Brain microvascular endothelial cell (primary cell): Measurements from ENCODE around the gene DOK4.

Source experiments
- DNase-seq: peaks from one replicate; pipeline ENCODE4 v3.0.0-alpha.2; 2020
- H3K27ac ChIP-seq: fragments of 250-450 bp; sonication (Bioruptor Pico); 2 replicates; pipeline ENCODE4 v1.5.1; 2020; ENCODE audit warnings: mild to moderate bottlenecking, moderate library complexity
- H3K27me3 ChIP-seq: fragments of 250-450 bp; sonication (Bioruptor Pico); replicated peaks from 2 replicates; pipeline ENCODE4 v1.5.1; 2020; ENCODE audit warnings: mild to moderate bottlenecking
- H3K36me3 ChIP-seq: fragments of 250-450 bp; sonication (Bioruptor Pico); replicated peaks from 2 replicates; pipeline ENCODE4 v1.5.1; 2020; ENCODE audit warnings: mild to moderate bottlenecking
- H3K4me3 ChIP-seq: 2 replicates; pipeline ENCODE4 v1.5.1; 2011; ENCODE audit warnings: low read depth, mild to moderate bottlenecking, control low read depth, low read length, moderate library complexity
- in situ Hi-C: cut with HindIII; loops from 2 replicates; pipeline ENCODE4 v1.10.0; 2017; ENCODE audit warnings: low sequenced_read_pairs, low pct_ligation_motif_present
- TF ChIP-seq, protein P1 (sequence below): IDR thresholded peaks from 2 replicates; pipeline ENCODE4 v1.5.1; 2011; ENCODE audit warnings: low read depth, mild to moderate bottlenecking, moderate library complexity, low read length, control low read depth, inconsistent platforms; ENCODE audit errors: missing control alignments

DOK4 gene

DNA sequence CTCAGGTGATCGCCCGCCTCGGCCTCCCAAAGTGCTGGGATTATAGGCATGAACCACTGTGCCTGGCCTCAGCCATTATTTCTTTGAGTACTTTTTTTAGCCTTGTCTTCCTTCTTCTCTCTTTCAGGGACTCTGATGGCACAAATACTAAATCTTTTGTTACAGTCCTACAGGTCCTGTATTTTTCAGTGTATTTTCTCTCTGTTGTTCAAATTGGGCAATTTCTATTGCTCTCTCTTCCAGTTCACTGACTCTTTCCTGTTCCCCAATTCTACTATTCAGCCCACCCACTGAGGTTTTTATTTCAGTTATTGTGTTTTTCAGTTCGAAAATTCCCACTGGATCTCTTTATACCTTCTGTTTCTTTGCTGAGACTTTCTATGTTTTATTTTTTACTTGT, 7.5 kb upstream of the DOK4 start:
- in situ Hi-C loops = no loop called here
- no peak overlapping the region for H3K27ac ChIP-seq
- no peak overlapping the region for H3K4me3 ChIP-seq
- H3K36me3 ChIP-seq = no peaks in the 10 kb centered on the region
- H3K27me3 ChIP-seq = no peaks in the 10 kb centered on the region
- TF ChIP-seq, protein P1, sequence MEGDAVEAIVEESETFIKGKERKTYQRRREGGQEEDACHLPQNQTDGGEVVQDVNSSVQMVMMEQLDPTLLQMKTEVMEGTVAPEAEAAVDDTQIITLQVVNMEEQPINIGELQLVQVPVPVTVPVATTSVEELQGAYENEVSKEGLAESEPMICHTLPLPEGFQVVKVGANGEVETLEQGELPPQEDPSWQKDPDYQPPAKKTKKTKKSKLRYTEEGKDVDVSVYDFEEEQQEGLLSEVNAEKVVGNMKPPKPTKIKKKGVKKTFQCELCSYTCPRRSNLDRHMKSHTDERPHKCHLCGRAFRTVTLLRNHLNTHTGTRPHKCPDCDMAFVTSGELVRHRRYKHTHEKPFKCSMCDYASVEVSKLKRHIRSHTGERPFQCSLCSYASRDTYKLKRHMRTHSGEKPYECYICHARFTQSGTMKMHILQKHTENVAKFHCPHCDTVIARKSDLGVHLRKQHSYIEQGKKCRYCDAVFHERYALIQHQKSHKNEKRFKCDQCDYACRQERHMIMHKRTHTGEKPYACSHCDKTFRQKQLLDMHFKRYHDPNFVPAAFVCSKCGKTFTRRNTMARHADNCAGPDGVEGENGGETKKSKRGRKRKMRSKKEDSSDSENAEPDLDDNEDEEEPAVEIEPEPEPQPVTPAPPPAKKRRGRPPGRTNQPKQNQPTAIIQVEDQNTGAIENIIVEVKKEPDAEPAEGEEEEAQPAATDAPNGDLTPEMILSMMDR = no peak
- no peak for DNase-seq

DNA sequence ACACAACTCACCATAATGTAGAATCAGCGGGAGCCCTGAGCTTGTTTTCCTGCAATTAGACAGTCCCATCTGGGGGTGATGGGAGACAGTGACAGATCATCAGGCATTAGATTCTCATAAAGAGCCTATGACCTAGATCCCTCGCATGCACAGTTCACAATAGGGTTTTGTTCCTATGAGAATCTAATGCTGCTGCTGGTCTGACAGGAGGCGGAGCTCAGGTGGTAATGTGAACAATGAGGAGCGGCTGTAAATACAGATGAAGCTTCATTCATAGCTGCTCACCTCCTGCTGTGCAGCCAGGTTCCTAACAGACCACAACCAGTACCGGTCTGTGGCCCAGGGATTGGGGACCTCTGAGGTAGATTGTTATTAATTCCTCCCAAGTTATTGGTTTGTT, 2.9 kb upstream of the DOK4 start:
- no peak overlapping the region for H3K4me3 ChIP-seq

DNA sequence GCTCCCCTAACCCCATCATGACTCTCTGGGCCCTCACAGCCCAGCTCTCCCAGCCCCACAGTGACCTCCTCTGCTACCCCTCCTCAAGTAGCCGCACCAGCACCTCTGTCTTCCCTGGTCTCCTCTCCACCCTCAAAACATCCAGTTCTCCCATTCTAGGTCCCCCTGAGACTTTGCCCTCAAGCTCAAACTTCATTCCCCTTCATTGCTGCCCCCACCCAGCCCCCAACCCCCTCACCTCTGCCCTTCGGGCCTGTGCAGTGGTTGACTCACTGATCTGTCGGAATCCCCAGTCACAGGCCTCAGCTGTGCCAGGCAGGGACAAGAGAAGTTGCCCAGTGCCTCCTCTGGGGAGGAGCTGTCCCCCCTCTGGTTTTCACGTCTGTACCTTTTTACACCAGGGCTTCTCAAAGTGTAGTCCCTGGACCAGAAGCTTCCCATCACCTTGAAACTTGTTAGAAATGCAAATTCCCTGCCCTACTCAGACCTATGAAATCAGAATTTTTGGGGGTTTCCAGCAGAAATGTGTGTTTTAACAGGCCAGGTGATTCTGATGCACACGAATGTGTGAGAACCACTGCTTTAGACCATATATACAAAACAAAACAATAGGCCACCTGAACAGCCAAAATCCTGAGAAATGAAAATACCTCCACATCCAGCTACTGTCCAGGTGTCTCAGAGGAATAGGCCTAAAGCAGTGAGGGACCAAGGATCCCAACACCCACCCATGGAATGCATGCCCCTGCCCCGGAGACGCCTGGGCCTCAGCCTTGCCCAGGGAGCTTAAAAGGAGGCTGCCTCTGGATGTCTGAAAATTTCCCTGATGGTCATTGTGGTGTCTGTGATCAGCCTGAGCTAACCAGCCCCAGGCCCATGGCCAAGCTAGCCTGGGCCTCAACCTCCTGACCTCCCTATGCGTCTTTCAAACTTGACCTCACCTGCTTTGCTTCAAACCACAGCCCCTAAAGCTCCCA, 853 bp upstream of the DOK4 start:
- H3K4me3 ChIP-seq = no peak overlapping the region
- no peak for DNase-seq
- no peaks in the 10 kb centered on the region for H3K27me3 ChIP-seq
- TF ChIP-seq, protein P1 = no peak
- no peak overlapping the region for H3K27ac ChIP-seq
- no peaks in the 10 kb centered on the region for H3K36me3 ChIP-seq
- in situ Hi-C loops = no loop called here

More for the DNA sequence above, 2.9 kb upstream of the DOK4 start:
- in situ Hi-C loops = no loop called here
- no peak for DNase-seq
- Histone ChIP-seq H3K27me3 (no peaks in the 10 kb centered on the region), H3K27ac (no peak overlapping the region), H3K36me3 (no peaks in the 10 kb centered on the region)
- TF ChIP-seq, protein P1 = no peak

DNA sequence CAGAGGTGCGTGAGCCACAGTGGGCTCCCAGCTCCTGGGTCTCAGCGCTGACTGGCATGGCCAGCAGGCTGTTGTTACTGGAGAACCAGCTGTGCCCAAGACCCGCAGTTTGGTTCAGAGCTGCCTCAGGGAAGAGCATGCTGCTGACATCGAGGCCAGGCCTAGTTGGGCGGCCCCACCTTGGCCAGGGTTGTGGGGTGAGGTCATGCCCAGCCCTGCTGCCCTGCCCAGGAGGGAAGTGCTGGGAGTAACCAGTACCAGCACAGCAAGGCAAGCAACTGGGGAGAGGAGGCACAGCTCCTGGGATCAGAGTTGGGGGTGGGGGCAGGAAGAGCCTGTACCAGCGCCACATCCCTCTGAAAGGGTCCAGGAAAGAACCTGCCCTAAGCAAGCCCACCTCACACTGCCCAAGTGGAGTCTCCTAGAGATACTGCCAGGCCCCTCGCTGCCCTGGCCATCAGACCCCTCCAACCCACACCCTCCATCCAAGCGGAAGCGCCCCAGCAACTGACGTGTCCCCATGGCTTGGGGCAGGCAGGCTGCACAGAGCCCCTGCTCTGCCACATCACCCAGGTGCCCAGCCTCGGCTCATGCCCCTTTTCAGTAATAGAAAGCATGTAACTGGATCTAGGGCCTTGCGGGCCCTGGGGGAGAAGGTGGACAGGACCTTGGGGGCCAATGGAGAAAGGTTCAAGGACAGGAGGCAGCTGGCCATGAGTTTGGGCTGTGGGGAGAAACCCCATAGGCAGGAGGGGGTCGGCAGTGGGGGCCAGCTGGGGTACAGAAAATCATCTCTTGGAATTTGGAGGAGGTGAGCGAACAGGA, 990 bp downstream of the DOK4 start:
- Histone ChIP-seq H3K27me3 (no peaks in the 10 kb centered on the region), H3K36me3 (no peaks in the 10 kb centered on the region), H3K27ac (no peak overlapping the region), H3K4me3 (peak overlapping the region; percentile 68)
- in situ Hi-C loops = no loop called here
- no peak for DNase-seq
- TF ChIP-seq, protein P1 = no peak

DNA sequence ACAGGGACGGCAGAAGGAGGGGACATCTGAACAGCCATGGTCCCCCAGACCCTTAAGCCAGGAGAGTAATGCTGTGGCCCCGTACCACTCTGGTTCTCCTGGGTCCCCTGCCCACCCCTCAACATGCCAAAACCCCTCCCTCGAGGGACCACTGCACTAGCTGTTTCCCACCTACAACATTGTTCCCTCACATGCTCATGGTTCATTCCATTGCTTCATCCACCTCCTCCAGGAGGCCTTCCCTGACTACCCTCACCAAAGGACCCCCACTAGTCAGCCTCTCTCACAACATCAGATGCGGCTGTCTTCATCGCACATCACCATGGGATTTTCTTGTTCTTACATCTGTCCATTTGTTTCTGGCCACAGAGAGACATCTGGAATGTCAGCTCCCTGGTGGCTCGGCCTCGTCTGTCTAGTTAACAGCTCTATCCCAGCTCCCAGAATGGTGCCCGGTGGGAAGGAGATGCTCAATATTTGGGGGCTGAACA, 1.7 kb downstream of the DOK4 start:
- DNase-seq = no peak
- in situ Hi-C loops = no loop called here
- H3K27me3 ChIP-seq = no peaks in the 10 kb centered on the region
- H3K36me3 ChIP-seq = no peaks in the 10 kb centered on the region
- no peak overlapping the region for H3K4me3 ChIP-seq
- TF ChIP-seq, protein P1 = no peak
- no peak overlapping the region for H3K27ac ChIP-seq
